ENCODE measurements around the gene PDE4B.

DNA sequence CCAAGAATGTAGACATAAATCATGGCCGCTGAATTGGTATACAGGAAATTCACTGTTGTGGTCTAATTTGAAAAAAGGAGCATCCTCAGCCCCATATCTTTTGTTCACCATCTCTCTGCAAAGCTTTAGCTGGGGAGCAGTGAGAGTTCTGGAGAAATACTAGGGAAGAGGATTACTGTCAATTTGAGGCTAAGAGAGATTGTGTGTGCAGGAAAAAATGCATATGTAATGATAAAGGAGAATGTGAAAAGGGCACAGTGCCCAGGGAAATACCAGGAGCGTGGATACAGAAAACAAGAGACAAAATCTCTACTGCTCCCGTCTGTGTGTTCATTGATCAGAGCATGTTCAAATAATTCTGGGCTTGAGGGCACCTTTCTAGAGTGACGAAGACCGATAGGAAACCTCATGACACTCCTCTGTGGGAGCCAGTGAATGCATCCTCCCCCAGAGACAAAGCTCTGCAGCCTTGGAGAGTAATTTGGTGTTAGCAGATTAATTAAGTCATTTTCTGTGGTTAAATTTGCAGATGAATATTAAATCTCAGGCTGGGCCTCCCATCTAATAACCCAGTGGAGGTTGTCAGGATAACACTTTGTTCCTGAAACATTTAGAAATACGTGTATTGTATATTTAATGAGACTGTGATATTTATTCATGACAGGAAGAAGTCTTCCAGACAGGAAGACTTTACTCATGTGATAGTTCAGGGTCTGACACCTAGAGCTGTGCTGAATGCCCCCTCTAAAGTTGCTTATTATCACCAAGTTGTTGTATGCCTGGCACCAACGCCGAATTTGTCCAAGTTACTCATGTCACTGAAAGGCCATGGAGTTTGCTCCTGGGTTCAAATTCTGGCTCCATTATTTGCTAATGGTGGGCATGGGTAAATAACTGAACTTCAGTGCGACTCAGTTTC is 453.9 kb downstream of the PDE4B start:
- TF ChIP-seq, protein P1, sequence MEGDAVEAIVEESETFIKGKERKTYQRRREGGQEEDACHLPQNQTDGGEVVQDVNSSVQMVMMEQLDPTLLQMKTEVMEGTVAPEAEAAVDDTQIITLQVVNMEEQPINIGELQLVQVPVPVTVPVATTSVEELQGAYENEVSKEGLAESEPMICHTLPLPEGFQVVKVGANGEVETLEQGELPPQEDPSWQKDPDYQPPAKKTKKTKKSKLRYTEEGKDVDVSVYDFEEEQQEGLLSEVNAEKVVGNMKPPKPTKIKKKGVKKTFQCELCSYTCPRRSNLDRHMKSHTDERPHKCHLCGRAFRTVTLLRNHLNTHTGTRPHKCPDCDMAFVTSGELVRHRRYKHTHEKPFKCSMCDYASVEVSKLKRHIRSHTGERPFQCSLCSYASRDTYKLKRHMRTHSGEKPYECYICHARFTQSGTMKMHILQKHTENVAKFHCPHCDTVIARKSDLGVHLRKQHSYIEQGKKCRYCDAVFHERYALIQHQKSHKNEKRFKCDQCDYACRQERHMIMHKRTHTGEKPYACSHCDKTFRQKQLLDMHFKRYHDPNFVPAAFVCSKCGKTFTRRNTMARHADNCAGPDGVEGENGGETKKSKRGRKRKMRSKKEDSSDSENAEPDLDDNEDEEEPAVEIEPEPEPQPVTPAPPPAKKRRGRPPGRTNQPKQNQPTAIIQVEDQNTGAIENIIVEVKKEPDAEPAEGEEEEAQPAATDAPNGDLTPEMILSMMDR (optimal IDR thresholded peaks at IDR 0.05 in 1 of 3, IDR thresholded peaks at IDR 0.05 in 1 of 3, conservative IDR thresholded peaks at IDR 0.05 in 1 of 3; ENCODE audit: extremely low read depth in 1 of 3, insufficient read depth in 2 of 3, low read length in 3 of 3), result no peak
- TF ChIP-seq EZH2 (IDR thresholded peaks at IDR 0.05; ENCODE audit: low read length), result no peak

Measured in keratinocyte (primary cell).